ENCODE measurements around the gene ADI1.
A peak's percentile ranks its signal among the peaks of the same experiment; 100 is the strongest.
"Not testable (repeated sequence)": the region's sequence is repeated elsewhere in the genome, so short reads cannot be mapped to it uniquely, and the experiment has no call there.

Gene ADI1

DNA sequence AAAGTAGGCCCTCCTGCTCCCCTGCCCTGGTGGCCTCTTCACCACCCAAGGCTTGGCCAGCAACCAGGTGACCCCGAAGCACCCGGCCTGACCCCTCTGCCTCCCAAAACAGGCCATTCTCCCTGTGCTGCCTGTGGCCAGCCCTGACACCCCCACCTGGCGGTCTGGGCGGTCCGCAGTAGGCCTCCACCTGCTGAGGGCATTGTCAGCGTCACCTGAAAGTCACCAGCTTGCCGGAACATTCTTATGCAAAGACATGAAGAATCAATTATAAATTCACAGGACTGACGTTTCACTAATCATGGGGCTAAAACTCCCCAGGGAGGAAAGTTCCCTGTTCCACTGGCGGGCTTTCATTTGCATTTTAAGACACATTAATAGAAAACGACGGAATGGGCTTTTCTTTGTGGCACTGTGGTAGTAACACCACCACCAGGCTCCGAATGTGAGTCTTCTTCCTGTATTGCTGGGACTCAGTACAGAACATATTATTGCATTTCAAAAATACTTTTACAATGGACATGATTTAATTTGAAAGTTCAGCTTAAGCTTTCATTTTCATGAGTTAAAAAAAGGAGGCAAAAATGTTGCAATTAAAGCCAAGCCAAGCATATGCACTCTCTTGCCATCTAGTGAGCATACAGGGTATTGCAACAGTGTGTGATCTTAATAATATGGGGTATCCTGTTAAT lies 57.4 kb downstream of the ADI1 start:
- peak; percentile 43 for DNase-seq

DNA sequence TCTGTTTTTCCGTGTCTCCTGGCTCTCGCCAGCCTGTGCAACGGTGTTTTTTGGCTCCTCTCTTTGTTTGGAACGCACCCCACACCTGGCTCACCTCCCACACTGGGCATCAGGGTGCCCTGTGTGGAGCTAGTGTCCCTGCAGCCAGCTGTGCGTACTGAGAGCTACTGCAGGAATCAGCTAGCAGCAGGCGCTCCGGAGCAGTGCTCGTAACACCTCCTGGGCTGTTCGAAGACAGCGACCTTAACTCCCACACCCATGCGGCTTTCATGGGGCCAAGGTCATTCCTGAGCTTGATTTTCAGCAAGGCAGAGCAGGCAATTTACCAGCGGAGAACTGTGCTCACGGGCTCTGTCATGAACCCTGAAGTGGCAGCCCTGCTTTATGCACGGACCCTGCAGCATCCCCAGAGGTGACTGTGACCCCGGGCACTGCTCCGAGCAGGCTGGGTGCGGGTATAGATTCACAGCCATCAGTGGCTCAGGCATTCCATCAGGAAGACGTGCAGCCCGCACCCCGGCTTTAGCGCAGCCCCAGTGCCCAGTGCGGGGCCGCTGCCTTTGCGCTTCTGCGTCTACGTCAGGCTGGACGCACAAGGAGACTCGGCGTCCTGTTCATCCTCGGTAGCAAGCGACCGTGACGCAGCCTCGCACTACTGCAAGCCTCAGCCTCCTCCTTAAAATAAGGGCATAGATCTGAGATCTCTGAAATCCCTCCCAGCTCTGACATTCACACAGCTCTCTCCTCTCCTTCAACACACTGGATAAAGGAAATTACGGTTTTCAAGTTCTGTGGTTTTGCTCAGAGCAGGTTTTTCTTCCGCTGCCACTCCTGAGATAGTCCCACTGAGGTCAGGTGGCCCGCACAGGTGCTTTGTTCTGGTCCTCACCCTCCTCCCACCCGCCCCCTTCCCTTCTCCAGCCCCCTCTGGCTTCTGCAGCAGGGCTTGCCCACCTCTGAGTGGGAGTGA lies 58.2 kb downstream of the ADI1 start:
- DNase-seq = no peak

DNA sequence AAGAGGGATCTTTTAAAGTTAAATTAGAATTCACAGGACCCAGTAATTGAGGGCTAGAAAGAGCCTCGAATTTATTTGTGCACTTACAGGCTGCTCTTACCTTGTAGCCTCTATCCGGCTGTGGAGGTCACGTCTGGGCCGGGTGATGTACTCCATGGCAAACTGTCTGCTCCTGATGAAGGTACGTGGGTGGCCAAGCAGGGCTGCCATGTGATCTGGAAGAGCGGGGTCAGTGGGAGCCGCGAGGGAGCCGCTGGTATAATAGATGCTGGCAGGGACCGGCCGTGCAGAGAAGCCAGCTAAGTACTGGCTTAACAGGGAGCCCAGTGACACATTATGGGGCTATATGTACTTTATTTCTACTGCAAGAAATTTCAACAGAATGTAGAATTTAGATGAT lies 59.2 kb downstream of the ADI1 start:
- DNase-seq = no peak

DNA sequence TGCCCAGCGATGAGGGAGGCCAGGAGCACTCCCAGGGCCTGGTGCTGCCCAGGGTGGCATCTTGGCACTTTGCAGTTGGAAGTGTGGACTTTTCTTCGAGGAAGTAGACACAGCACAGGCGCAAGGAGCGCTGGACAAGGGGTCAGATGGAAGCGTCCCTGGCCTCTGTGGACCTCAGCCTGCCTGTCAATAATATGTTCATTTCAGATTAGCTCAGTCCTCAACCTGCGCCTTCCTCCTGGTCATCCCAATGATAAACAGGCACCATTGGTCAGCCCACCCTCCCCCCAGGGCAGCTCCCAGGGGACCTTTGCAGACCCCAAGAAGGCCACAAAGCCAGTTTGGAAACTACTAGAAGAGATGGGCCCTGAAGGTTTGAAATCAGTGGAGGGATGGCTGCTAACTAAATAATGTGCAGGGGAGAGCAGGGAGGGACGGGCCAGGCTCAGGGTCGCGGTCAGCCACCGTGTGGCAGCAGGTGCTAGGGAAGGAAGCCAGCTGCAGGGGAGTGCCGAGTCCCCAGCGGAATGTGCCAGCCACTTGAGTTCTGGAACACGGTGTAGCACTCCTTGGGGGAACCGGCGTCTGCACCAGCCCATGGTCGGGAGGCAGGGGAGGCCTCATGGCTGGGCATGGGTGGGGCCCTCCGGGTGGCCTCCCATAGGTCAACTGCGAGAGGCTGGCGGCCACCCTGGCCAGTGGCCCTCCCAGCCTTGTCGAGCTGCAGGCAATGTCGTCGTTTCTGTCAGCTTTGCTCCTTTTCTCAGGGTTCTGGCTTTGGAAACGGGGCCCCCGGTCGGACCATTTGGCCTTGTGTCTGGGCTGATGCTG lies 59.9 kb downstream of the ADI1 start:
- DNase-seq = no peak

- DNase-seq = no peak
Measured at GRCh38 chr2:3458396-3459184, 60.7 kb downstream of the ADI1 start.

DNA sequence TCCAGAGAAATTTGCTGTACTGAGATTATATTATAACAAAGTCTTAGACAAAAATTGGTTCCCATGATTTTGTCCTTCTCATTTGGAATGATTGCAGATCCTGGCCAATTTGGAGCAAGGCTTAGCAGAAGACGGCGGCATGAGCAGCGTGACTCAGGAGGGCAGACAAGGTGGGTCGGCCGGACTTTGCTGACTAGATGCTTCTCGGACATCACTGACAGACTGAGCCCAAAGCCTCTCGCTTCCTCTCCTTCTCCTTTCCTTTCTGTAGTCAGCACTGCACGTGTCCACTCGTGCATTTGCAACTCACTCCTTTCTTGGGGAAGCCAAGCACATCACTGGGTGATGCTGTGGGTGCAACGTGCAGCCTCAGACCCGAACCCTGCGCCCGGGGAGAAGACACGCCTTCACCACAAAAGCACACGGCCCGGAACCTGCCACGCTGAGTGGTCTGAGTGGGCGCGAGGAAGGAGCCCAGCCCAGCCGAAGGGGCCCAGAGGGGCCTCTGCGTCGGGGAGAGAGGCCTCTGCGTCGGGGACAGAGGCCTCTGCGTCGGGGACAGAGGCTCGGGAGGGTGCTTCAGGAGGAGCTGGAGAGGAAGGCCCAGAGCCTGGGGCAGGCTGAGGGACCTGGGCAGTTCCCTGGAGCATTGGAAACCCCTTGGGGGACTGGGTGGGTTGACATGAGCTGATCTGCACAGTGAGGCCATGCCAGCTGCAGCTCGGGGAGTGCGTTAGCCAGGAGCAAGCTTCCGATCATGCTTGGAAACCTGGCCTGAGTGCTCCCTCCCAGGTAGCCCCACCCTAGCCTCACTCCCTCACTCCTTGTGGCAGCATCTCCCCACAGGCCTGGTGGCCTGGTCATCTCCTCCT lies 61.6 kb downstream of the ADI1 start:
- no peak for DNase-seq

DNA sequence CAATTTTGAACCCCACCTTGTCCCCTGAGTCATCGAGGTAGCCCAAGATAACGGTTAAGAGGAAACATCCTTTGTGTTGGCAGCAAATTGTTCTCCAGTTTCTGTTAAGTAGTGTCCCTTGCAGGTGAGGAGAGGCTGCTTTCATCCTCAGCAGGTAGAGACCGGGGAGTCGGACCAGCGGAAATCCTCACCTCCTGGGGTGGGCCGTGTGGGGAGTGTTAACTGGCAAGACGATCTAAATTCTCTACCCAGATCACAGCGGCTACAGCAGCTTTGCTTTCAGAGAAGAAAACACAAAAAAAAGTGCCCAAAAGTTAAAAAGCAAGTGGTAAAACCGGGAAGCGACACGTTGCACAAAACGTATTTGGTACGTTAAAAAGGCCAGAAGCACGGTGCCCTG lies 63.2 kb downstream of the ADI1 start:
- no peak for DNase-seq

- no peak for DNase-seq
Measured at GRCh38 chr2:3454802-3455201, 64.5 kb downstream of the ADI1 start.

GRCh38 chr2:3454005-3454404 lies 65.3 kb downstream of the ADI1 start:
- DNase-seq = not testable (repeated sequence)

GRCh38 chr2:3453190-3453999 lies 65.9 kb downstream of the ADI1 start:
- DNase-seq = no peak

DNA sequence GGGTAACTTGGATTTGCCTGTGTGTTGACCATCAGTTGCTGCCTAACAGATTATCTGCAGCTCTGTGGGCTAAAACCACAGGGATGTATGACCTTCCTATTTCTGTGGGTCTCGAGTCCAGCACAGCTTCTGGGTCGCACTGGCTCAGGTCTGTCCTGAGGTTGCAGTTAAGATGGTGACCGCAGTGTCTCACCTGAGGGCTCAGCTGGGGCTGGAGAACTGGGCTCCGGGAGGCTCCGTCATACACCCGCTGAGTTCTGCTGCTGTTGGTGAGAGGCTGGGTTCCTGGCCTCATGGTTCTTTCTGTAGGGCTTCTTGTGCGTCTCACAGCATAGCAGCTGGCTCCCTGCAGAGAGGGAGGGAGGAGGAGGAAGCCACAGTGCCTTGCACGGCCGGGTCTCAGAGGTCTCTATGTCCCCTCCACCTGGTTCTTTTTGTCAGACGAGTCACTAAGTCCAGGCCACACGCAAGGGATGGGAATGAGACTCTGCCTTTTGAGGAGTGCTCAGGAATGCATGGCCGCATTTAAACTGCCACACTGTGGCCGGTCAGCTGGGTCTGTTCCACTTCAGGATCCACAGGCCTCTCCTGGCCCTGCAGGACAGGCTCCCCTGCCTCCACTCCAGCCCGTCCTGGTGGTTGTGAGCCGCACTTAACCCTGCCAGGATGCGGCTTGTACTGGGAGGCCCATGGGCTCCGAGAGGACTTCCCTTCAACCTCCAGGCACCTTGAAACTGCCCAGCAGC lies 67.2 kb downstream of the ADI1 start:
- DNase-seq = no peak

DNA sequence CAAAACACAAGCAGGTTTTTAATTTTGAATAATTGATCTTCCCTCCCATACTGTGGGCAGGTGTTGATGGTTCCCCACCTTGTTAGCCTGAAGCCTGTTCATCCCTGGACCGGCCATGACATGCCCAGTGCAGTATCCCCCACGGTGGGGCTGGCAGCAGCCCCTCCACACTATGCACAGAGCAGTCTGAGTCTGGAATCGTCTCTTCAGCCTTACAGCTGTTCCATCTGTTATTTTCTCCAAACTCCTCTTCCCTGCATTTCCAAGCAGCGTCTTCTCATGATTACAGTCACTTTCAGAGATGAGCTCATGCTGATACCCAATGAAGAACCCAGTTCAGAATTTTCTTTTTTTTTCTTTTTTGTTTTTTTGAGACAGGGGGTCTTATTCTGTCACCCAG lies 68.2 kb downstream of the ADI1 start:
- DNase-seq = no peak

DNA sequence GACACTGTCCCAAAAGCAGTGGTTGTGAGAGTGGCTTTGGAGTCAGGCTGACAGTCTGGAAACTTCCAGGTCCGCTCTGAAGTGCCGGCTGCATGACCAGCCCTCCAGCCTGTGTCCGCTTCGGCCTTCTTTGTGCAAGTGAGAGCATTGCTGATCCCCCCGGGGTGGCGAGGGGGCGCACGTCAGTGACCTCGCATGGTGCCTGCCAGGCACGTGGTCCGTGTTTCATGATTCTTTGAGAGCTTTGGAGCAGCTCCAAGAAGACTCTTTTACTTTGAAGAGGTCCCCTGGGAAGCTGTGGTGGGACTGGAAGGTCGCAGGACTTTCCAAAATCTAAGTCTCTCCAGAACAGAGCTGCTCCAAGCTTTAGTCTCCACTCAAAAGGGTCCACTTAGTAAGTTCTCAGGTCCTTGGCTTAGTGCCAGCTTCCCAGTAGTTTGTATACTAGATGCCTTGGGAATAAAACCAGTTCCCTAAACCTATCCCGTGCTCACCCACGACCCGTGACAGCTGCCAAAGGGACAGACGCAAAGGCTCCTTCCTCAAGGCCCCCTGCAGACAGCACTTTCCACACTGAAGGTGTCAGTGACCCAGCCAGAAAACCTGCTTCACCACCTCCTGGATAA lies 68.8 kb downstream of the ADI1 start:
- DNase-seq = no peak

GRCh38 chr2:3449936-3450335 lies 69.4 kb downstream of the ADI1 start:
- DNase-seq = no peak

- no peak for DNase-seq
Measured at GRCh38 chr2:3449086-3449485, 70.2 kb downstream of the ADI1 start.

DNA sequence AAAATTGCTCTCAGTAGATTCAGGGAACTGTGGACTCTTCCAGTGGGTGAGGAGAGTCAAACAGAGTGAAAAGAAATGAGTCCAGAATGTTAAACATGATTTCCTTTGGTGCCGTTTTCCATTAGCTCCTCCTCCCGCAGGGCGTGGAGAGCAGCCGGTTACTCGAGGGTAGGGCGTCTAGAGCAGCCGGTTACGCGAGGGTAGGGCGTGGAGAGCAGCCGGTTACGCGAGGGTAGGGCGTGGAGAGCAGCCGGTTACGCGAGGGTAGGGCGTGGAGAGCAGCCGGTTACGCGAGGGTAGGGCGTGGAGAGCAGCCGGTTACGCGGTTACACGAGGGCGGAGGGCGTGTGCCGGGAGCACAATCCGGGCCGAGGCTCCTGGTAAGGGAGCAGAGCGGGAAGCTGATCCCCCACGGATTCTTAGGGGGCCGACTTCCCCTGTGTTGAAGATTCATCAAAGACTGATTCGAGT lies 70.9 kb downstream of the ADI1 start:
- not testable (repeated sequence) for DNase-seq

DNA sequence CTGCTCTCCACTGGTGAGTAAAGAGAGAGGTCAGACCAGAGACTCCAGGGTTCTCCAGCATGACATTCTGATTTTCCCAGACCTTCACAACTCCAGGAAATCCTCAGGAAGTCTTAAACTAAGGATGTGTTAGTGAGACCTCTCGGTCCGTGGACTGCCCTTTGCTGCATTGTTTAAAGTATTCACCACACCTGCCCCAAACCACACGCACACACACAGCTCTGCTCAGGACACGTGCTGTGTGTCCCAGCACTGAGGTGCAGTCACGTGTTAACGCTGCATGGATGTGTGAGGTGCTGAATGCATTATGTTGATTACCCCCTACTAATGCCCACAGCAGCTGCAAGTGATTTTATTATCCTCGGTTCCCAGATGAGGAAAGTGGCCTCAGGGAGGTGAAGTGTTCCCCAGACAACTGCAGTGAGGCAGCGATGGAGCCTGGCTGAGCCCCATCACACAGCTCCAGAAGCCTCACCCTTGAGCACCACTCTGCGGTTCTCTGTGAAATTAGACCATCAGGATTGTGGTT lies 71.5 kb downstream of the ADI1 start:
- no peak for DNase-seq
